ENCODE data around the gene SH3BGRL2. TPM values are rescaled to one million over a fixed set of nuclear protein-coding genes. Genes with fewer than 3 reads are reported as not detected.
"Not testable (repeated sequence)": the region's sequence is repeated elsewhere in the genome, so short reads cannot be mapped to it uniquely, and the experiment has no call there.

The SH3BGRL2 gene
- total RNA-seq, 1 donor from 2014 or later = 5.9 TPM

DNA sequence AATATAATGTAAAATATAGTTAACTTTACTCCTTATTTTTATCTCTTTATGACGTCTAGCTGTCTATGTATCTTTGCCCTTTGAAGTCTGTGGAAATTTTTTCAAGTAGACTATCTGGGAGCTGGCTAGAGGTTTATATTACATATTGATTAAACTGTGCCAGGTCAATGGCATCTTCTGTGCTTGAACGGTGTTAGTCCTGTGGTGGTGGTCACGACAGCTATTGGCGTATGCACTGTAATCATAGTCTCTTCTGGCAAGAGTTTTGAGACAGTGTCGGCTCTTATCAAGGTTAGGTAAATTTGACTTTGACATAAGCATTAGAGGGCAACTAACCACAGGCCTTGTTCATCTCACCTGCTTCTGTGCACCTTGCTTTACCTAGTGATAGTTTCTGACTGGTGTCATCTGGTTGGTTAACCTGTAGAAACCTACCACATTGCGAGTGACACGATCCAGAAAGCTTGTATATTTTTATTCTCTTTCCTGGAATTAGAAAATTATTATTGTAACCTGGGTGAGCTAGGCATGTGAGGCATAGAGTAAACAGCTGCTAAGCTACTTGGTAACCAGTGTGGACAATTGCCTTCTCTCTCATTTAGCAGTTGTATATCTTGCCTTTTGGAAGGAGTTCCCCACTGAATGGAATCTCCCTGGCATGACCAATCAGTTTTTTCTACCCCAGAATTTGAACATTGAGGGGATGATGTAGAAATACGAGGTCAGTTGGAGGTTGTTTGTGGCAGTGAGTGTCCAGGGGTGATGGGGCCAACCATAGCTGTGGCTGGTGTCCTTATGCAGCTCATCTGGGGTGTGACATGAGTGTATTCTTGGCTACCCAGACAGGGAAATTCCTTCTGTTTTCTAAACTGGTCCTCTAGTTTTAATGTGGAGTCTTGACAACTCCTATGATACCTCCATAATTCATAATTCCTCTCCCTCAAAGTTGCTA lies 45.9 kb downstream of the SH3BGRL2 start:
- intact Hi-C loops (cut with DNase I) = no loop called here
- no peak for ATAC-seq (ENCODE audit: poor library complexity)
- DNase-seq = no peak

DNA sequence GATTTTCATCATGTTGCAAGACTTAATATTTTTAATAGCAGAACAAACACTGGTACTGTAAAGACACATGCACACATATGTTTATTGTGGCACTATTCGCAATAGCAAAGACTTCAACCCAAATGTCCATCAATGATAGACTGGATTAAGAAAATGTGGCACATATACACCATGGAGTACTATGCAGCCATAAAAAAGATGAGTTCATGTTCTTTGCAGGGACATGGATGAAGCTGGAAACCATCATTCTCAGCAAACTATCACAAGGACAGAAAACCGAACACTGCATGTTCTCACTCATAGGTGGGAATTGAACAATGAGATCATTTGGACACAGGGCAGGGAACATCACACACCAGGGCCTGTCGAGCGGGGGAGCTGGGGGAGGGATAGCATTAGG lies 51.6 kb downstream of the SH3BGRL2 start:
- ATAC-seq (ENCODE audit: poor library complexity); intact Hi-C loops (cut with DNase I); DNase-seq: not testable (repeated sequence)

DNA sequence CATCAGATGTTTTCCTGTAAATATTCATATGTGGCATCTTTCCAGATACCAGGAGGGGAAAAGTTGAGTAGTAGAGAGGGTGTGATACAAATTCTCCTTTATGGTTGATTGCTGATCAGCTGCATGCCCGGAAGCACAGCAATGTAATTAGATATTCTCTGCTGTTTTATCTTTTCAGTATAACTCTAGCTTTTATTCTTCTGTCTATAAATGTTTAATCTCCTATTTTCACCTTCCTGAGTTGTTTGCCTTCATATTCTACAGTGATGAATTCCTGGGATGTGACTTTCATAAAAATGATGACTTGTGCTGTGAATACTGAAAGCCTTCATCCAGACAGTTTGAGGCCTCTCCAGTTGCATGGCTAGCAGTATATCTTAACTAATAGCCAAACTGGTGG lies 53.7 kb downstream of the SH3BGRL2 start:
- intact Hi-C loops (cut with DNase I) = no loop called here
- no peak for ATAC-seq (ENCODE audit: poor library complexity)
- DNase-seq = no peak

DNA sequence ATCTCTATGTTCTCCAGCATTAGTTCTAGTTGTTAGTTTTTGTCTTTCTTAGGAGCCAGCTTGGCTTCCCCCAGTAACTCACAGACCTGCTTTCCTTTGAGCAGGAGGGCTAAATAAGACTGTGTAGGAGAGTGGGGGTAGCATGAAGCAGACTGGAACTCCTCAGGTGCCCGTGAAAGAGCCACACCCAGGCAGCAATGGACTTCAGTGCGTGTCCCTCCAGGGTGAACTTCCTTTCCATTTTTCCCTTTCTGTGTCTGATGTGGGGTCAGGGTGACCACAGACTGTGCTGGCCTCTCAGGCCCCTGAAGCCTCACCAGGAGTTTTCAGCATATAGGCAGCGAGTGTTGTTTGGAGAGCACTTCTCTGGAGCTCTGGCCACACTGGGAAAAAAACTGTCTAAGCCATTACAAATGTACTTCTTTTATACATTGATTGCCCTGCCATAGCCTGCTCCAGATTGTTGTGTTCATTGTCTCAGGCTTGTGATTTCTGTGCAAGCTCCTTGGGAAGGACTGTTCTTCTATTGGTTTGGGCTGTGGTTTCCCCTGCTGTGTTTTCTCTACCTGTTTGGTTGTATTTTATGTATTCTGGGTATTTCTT lies 55.7 kb downstream of the SH3BGRL2 start:
- DNase-seq (no peak), ATAC-seq (ENCODE audit: poor library complexity) (no peak)
- intact Hi-C loops (cut with DNase I) = no loop called here

DNA sequence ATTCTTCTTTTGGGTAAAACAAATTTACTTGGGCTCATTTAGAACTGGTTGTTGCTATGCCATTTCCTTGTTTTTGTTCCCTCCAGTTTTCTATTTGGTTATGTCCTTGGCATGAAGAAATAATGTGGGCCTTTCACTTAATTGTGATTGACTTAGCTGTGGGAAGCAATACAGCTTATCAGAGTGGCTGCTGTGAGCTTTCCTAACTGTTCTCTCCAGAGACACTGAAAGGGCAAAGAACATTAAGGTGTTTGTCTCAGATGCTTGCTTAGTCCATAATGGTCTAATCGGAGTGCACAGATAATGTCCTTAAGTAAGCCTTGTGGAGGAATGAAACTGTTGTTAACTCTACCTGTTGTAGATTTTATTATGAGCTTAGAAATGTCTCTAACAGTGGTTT lies 56.6 kb downstream of the SH3BGRL2 start:
- intact Hi-C loops (cut with DNase I) = no loop called here
- DNase-seq (no peak), ATAC-seq (ENCODE audit: poor library complexity) (peak; percentile 77)

DNA sequence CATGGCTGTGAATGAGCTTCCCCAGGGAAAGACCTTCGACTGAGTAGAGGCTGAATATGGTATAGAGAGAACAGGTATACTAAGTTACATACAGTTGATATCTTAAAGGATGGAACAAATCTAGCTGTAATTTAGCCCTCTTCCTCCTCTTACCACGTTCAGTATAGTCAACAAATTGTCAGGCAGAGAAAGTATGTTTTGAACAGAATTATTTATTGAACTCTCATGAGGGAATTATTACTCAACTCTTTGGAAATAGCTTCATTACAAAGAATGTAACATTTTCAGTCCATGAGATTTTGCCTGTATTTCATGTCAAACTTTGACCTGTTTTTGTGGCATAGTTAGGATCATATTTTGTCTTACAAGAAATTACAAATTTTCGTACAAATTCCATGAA lies 63.0 kb downstream of the SH3BGRL2 start:
- intact Hi-C loops (cut with DNase I) = no loop called here
- ATAC-seq (ENCODE audit: poor library complexity) = peak; percentile 49
- DNase-seq = no peak

DNA sequence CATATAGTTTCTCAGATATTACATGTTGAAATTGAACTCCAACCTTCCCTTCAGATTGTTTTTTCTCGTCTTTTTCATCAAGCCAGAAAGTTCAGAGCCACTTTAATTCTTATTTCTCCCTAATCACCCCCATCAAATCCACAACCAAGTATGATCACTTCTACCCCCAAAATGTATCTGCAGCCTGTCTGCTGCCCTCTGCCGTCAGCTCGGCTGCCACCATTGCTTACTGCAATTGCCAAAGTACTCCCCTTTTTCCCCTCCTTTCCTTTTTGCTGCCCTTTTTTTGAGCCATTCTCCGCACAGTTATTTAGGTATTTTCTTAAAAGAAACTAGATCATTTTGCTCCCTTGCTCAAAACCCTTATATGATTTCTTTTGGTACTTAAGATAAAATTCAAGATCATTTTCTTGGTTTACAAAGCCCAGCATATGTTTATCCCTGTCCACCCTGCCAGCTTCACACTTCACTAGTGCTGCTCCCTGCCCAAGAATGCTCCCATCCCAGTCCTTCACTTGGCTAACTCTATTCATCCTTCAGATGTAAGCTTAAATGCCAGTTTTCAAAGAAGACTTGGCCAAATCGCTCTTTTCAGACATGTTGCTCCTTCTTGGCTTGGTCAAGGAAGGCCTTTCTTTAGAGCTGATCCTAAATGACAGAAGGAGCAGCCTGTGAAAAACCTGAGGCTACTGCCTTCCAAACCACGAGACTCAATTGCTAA lies 63.7 kb downstream of the SH3BGRL2 start:
- no peak for ATAC-seq (ENCODE audit: poor library complexity)
- intact Hi-C loops (cut with DNase I) = no loop called here
- DNase-seq = no peak

DNA sequence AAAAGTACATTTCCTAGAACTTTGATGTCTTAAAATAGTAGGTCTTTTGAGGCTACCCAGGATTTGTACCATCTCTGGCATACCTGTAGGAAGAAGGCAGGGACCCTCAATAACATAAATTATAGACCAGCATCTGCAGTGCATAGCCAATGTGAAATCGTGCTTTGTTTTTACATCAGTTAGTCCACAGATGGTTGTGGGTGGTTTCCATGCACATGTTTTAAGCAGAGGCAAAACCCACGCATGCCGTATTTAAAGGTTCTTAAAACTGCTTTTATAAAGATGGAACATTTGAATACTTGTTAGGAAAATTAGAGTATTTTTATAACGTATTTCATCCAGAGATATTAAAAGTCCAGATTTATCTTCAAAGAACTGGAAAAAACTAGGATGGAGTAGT lies 66.3 kb downstream of the SH3BGRL2 start:
- ATAC-seq (ENCODE audit: poor library complexity) (no peak), DNase-seq (no peak)
- intact Hi-C loops (cut with DNase I) = no loop called here

DNA sequence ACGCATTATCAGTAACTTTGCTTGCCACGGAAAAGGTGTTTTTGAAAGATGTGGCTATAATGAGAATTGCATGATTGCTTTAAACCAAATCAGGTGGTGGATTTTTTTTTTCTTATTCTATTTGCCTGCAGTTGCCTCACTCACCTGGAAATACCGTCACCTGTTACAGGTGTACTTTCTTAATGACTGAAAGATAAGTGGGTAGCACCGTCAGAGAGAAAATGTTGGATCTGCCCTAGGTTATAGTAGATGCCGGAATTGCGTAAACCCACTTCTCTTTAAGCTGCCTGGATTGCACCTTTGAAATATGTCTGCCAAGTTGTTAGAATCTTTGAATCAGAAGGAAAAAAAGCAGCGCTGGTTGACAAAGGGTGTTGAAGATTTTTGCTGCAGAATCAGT lies 68.5 kb downstream of the SH3BGRL2 start:
- intact Hi-C loops (cut with DNase I) = no loop called here
- DNase-seq = no peak
- ATAC-seq (ENCODE audit: poor library complexity) = no peak

DNA sequence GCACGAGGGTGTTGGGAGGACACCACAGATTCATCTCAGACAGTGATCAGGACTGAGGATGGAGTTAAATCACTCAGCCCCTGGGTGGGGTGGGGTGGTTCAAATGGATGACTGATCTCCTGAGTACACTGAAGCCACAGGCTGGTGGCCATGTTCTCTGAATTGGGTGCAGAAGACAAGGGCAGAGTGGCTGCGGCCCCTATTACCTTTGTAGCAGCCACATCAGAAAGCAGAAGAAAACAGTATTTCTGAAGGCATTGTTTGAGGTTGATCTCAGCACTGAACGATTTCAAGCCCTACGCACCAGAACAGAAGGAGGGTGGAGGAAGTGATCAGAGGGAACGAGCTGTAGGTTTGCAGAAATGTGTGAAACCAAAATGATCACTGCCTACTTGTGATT lies 71.6 kb downstream of the SH3BGRL2 start:
- intact Hi-C loops (cut with DNase I) = no loop called here
- ATAC-seq (ENCODE audit: poor library complexity) = no peak

DNA sequence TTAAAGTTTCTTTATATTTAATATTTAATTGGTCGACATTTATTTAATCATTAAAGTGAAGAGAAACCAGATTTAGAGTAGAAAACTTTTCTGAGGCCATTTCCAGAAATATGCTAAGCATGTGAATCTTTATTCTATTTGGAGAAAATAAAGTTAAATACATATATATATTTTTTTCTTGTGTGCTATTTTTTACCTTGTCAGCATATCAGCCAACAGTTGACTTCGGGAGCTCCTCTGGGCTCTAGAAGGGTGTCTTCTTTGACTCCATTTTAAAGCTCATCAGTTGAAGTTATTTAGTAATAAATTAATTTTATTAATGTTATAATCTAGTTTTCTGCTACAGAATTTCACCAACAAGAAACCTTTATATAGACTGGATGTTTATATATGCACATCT lies 73.1 kb downstream of the SH3BGRL2 start:
- no peak for ATAC-seq (ENCODE audit: poor library complexity)
- intact Hi-C loops (cut with DNase I) = no loop called here
- no peak for DNase-seq

More for the DNA sequence above, 71.6 kb downstream of the SH3BGRL2 start:
- DNase-seq = no peak

DNA sequence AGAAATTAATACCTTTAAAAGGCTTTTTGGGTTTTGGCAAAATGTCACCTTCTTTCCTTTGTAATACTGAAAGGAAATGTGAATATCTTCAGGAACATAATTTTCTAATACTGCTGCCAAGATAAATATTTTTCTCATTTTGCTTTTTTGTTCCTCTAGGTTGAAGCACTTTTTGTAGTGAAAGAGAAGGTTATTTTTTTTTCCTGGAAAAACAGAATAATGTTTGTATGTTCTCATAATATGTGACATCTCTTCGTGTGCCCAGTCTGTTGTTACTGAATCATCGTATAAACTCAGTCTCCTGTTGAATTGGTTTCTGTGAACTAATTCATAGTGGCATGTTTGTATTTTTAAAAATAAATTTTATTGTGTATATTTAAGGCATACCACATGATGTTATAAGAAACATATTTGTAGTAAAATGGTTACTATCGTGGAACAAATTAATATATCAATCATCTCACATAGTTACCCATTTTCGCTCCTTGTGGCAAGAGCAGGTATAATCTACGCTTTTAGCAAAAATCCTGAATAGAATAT lies 74.4 kb downstream of the SH3BGRL2 start:
- intact Hi-C loops (cut with DNase I) = no loop called here

DNA sequence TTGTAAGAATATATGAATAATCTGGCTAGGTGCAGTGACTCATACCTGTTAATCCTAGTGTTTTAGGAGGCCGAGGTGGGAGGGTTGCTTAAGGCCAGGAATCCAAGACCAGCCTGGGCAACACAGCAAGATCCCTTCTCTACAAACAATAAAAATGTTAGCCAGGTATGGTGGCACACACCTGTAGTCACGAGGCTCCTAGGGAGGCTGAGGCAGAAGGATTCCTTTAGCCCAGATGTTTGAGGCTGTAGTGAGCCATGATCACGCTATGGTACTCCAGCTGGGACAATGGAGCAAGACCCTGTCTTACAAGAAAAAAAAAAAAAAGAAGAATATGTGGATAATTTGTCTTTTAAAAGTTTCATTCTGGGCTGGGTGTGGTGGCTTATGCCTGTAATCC lies 75.4 kb downstream of the SH3BGRL2 start:
- DNase-seq = no peak
- no peak for ATAC-seq (ENCODE audit: poor library complexity)
- intact Hi-C loops (cut with DNase I) = no loop called here

More for the DNA sequence above, 74.4 kb downstream of the SH3BGRL2 start:
- DNase-seq = no peak
- no peak for ATAC-seq (ENCODE audit: poor library complexity)

DNA sequence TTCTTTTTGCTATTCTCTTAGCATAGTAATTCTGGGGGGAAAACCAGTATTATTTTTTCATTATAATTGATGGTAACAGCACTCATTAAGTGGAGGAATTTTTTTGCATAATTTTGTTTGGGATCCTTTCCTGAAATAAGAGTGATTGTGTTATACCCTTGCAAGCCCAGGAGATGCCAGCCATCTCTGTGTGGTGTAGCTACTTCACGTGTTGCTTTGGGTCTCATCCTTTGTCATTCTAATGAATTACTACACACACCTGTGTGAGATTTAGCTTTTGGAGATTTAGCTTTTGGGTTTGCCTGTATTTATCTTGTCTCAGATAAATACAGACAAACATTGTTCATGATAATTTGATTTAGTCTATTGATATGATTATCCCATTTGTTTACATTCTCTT lies 76.5 kb downstream of the SH3BGRL2 start:
- intact Hi-C loops (cut with DNase I) = no loop called here
- no peak for DNase-seq
- no peak for ATAC-seq (ENCODE audit: poor library complexity)

DNA sequence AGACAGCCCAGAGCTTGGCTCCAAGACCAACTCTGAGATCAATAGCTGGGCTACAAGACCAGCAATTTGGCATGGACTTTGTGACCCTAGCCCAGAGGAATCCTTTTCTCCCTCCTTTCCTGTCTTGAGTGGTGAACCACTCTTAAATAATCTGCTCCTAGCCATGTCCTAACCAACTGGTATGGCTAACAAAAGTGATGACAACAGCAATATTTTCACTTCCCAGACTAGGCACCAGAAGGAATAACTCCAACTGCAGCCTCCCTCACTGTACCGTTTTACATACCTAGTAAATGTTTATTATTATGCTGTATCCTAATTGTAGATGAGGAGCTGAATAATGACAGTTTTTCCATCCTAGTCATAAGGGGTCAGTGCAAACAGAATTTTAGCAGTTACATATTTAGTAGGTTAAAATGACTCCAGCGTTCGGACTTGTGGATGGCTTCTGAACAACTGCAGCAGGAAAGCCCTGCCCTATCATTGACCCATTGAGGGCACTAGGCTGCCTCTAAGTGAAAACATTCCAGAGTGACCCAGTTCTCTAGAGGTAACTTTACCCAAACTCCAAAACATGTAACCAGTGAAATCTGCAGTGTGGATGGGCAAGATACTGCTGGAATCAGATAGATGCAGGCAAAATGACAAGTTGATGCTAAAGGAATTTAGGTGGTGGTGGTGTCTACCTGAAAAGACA lies 77.1 kb downstream of the SH3BGRL2 start:
- DNase-seq (no peak), ATAC-seq (ENCODE audit: poor library complexity) (no peak)
- intact Hi-C loops (cut with DNase I) = no loop called here

DNA sequence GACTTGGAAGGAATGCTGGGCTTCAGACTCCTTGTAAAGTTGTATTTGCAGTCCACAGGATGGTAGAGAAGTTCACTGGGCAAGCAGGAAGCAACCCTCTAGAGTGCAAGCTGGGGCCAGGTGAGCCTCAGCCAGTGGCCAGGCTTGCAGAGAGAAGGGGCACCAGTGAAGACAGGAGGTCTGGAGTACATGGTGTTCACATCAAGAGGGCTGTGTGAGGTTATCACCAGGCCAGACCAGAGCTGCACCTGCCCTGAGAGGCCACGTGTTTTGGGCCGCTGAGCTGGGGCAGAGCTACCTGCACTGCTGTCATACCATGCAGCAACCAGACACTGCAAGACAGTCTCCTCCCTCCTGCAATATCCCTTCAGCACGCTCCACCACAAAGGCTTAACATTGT lies 79.0 kb downstream of the SH3BGRL2 start:
- intact Hi-C loops (cut with DNase I) = no loop called here
- no peak for DNase-seq
- ATAC-seq (ENCODE audit: poor library complexity) = no peak

DNA sequence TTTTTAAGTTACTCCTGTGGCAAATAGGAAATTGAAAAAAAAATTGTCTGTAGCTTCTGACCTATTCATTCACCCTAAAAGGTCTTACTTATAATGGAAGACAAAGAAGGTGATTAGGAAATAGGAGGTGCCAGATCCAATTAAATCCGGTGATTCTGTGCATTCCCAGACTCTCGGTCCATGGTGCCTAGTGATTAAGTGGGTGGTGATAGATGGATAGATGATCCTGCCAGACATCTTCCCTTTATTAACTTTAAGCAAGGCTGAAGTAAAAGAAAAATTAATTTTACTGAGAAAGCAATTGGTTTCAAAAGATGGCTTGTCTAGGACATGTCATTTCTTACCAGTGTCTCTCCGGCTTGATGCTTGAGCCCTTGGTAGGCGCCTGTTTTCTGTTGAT lies 80.0 kb downstream of the SH3BGRL2 start:
- intact Hi-C loops (cut with DNase I) = no loop called here
- ATAC-seq (ENCODE audit: poor library complexity) (no peak), DNase-seq (no peak)

DNA sequence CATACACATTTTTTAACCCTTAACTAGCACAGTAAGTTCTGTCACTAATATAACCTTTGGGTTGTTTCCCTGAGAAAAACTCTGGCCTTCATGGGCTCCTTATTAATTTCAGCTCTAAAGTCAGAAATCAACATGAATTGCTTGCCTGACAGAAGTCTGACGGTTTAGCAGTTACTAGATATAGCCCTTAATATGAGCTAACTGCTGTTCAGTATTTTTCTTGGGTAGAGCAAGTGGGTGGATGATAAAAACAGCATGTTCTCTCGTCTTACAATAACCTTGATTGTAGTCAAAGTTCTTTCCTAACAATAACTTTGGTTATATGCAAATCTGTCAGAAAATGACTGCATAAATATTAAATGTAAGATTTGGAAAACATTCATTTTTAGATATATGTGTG lies 81.0 kb downstream of the SH3BGRL2 start:
- no peak for DNase-seq
- intact Hi-C loops (cut with DNase I) = no loop called here
- ATAC-seq (ENCODE audit: poor library complexity) = no peak

DNA sequence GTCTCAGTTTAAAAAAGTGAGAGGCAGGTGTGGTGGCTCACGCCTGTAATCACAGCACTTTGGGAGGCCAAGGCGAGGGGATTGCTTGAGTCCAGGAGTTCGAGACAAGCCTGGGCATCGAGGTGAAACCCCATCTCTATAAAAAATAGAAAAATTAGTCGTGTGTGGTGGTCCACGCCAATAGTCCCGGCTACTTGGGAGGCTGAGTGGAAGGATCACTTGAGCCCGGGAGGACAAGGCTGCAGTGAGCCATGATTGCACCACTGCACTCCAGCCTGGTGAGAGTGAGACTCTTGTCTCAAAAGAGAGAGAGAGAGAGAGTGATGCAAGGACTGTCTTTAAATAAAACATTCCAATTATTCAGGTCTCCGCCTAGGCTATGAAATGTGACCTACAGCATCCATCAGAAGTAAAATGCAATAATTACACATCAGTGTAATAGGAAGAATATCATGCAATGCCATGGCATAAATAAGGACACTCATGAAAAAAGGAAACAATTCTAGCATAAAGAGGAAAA lies 81.5 kb downstream of the SH3BGRL2 start:
- DNase-seq (no peak), ATAC-seq (ENCODE audit: poor library complexity) (no peak)
- intact Hi-C loops (cut with DNase I) = no loop called here

Measured in Right ventricle myocardium superior (tissue), 1 donor.